Measurements from ENCODE around the gene MAD2L1. TPM values are rescaled to one million over a fixed set of nuclear protein-coding genes. Genes with fewer than 3 reads are reported as not detected.

Gene MAD2L1
- total RNA-seq, 2 experiments from 2014 or later: 109 to 112 TPM

DNA sequence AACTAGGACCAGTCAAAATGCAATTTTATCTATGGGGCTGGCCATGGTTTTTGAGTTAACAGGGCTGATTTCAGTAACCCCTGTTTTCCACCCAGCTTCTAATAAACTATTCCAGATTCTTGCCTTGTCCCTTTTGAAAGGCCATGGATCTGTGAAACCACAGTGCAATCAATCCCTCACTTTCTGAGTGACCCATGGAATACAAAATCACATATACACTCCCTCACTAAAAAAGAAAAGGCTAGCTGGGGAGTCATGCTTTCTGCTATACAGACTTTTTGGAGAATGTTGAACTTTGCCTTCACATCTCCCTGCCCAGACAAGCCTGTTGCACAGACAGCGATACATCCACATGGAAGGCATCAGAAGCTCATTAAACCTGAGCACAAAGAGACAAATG is 47.9 kb downstream of the MAD2L1 start:
- Histone ChIP-seq H2AFZ (ENCODE audit: low read length) (no peak overlapping the region), H3K4me3 (ENCODE audit: low read depth, low read length, poor library complexity, severe bottlenecking) (no peak overlapping the region), H4K20me1 (ENCODE audit: insufficient read depth, low read length) (no peaks in the 10 kb centered on the region), H3K36me3 (ENCODE audit: insufficient read depth, low read length) (no peaks in the 10 kb centered on the region), H3K9me3 (ENCODE audit: low read length) (no peaks in the 10 kb centered on the region), H3K4me2 (ENCODE audit: low read length) (no peak overlapping the region), H3K4me1 (ENCODE audit: insufficient read depth, low read length, poor library complexity, severe bottlenecking) (no peaks in the 10 kb centered on the region), H3K79me2 (ENCODE audit: insufficient read depth, low read depth, low read length) (no peaks in the 10 kb centered on the region), H3K9me2 (ENCODE audit: insufficient read depth, low read length) (no peaks in the 10 kb centered on the region), H3K27ac (ENCODE audit: low read depth, low read length, poor library complexity, severe bottlenecking) (no peak overlapping the region)
- DNase-seq (ENCODE audit: low spot score): no peak
- ChIA-PET POLR2A (no interaction called here), CTCF (ENCODE audit: unreplicated experiment) (no interaction called here)
- no TSS peak for BruUV-seq (replicated peaks)
- intact Hi-C loops (cut with micrococcal nuclease; ENCODE audit: unreplicated experiment): no loop called here
- TF ChIP-seq, protein P1, sequence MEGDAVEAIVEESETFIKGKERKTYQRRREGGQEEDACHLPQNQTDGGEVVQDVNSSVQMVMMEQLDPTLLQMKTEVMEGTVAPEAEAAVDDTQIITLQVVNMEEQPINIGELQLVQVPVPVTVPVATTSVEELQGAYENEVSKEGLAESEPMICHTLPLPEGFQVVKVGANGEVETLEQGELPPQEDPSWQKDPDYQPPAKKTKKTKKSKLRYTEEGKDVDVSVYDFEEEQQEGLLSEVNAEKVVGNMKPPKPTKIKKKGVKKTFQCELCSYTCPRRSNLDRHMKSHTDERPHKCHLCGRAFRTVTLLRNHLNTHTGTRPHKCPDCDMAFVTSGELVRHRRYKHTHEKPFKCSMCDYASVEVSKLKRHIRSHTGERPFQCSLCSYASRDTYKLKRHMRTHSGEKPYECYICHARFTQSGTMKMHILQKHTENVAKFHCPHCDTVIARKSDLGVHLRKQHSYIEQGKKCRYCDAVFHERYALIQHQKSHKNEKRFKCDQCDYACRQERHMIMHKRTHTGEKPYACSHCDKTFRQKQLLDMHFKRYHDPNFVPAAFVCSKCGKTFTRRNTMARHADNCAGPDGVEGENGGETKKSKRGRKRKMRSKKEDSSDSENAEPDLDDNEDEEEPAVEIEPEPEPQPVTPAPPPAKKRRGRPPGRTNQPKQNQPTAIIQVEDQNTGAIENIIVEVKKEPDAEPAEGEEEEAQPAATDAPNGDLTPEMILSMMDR (conservative IDR thresholded peaks at IDR 0.05; ENCODE audit: low read length): no peak

DNA sequence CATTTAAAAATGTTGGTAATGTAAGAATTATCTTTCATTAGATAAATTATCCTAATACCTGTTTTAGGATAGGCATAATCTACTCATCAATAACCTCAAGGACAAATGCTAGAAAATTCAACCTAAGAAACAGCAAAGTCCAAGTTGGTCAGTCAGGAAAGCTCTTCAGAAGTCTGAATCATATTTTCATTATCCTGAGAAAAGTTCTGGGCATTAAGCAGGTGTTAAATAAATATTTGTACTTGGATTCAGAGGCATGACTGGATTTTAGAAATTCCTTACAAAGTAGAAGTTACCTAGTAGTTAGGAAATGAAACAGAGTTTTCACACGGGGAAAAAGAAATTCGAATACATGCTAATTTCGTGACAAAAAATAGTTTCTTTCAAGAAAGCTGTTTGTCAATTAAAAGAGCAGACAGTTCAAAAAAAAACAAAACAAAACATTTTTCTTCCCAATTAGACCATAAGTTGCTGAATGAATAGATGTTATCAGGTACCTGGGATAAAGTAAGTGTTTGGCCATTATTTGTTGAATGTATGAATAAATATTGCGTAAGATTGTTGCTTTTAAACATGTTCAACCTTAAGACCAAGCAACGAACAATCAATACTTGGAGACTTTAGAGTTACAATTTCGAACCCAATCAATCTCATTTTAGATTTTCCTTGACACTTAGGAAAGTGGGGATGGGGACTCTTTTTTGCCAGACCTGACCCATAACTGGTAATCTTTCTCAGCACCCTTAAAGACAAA is 48.5 kb downstream of the MAD2L1 start:
- no peaks in the 10 kb centered on the region for H3K9me2 ChIP-seq (ENCODE audit: insufficient read depth, low read length)
- no TSS peak for BruUV-seq (replicated peaks)
- no peak for TF ChIP-seq EZH2phosphoT487 (IDR thresholded peaks at IDR 0.05; ENCODE audit: borderline replicate concordance, low read depth, low read length)
- TF ChIP-seq, protein P1 (conservative IDR thresholded peaks at IDR 0.05; ENCODE audit: low read length): no peak
- ChIA-PET CTCF (ENCODE audit: unreplicated experiment) (no interaction called here), POLR2A (interaction anchor here (0.9 to 1.0 kb wide), 2 partner anchors 11 to 33 kb away, joined by 3 read pairs; no protein-coding TSS in a partner anchor)
- H3K4me3 ChIP-seq (ENCODE audit: low read depth, low read length, poor library complexity, severe bottlenecking): no peak overlapping the region
- intact Hi-C loops (cut with micrococcal nuclease; ENCODE audit: unreplicated experiment): no loop called here
- no peaks in the 10 kb centered on the region for H3K4me1 ChIP-seq (ENCODE audit: insufficient read depth, low read length, poor library complexity, severe bottlenecking)
- no peaks in the 10 kb centered on the region for H3K79me2 ChIP-seq (ENCODE audit: insufficient read depth, low read depth, low read length)
- DNase-seq (ENCODE audit: low spot score): no peak
- no peaks in the 10 kb centered on the region for H4K20me1 ChIP-seq (ENCODE audit: insufficient read depth, low read length)
- H3K36me3 ChIP-seq (ENCODE audit: insufficient read depth, low read length): no peaks in the 10 kb centered on the region
- no peak overlapping the region for H3K4me2 ChIP-seq (ENCODE audit: low read length)
- no peaks in the 10 kb centered on the region for H3K9me3 ChIP-seq (ENCODE audit: low read length)
- H2AFZ ChIP-seq (ENCODE audit: low read length): no peak overlapping the region
- no peak overlapping the region for H3K27ac ChIP-seq (ENCODE audit: low read depth, low read length, poor library complexity, severe bottlenecking)

DNA sequence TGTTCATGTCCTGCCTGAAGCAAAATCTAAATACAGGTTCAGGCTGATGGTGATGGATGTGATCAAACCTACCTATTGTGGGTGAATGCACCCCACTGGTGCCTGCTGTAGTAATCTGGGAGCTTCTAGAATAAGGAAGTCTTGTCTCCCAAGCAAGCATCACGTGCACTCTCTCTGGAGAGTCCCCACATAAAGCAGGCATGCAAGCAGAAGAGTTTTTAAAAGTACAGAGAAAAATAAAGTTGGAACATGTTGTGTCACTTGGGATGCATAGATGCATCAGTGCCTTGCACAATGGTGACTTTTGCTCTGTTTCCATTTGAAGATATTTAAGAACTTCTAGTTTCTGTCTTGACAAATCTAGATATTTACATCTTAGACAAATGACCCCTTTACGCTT is 54.9 kb downstream of the MAD2L1 start:
- Histone ChIP-seq H3K4me2 (ENCODE audit: low read length) (no peak overlapping the region), H3K4me1 (ENCODE audit: insufficient read depth, low read length, poor library complexity, severe bottlenecking) (no peaks in the 10 kb centered on the region), H3K79me2 (ENCODE audit: insufficient read depth, low read depth, low read length) (no peaks in the 10 kb centered on the region), H2AFZ (ENCODE audit: low read length) (no peak overlapping the region), H4K20me1 (ENCODE audit: insufficient read depth, low read length) (no peaks in the 10 kb centered on the region), H3K36me3 (ENCODE audit: insufficient read depth, low read length) (no peaks in the 10 kb centered on the region), H3K9me2 (ENCODE audit: insufficient read depth, low read length) (no peaks in the 10 kb centered on the region), H3K4me3 (ENCODE audit: low read depth, low read length, poor library complexity, severe bottlenecking) (no peak overlapping the region), H3K27ac (ENCODE audit: low read depth, low read length, poor library complexity, severe bottlenecking) (no peak overlapping the region), H3K9me3 (ENCODE audit: low read length) (no peaks in the 10 kb centered on the region)
- POLR2A ChIA-PET: no interaction called here
- DNase-seq (ENCODE audit: low spot score): no peak
- TF ChIP-seq, protein P1 (conservative IDR thresholded peaks at IDR 0.05; ENCODE audit: low read length): no peak
- TF ChIP-seq EZH2phosphoT487 (IDR thresholded peaks at IDR 0.05; ENCODE audit: borderline replicate concordance, low read depth, low read length): no peak
- no TSS peak for BruUV-seq (replicated peaks)
- intact Hi-C loops (cut with micrococcal nuclease; ENCODE audit: unreplicated experiment): no loop called here
- CTCF ChIA-PET (ENCODE audit: unreplicated experiment): no interaction called here

All from OCI-LY7 (cell line).